Daoy (cell line): ENCODE measurements around the gene C20orf144. TPM values are rescaled to one million over a fixed set of nuclear protein-coding genes. Genes with fewer than 3 reads are reported as not detected.
"Not testable (repeated sequence)": the region's sequence is repeated elsewhere in the genome, so short reads cannot be mapped to it uniquely, and the experiment has no call there.

Experiments used
- DNase-seq: peaks from one replicate; pipeline ENCODE4 v3.0.0-alpha.2; 2015; ENCODE audit warnings: low read depth
- total RNA-seq: library from RNA; depleted of rRNA; stranded (reverse); fragments of >200 nt; shearing (Covaris generic); gene quantifications from 2 replicates; pipeline ENCODE4 v1.2.3, GENCODE V29; 2014; rRNA removed

C20orf144 gene
- total RNA-seq = not detected in 2 replicates

DNA sequence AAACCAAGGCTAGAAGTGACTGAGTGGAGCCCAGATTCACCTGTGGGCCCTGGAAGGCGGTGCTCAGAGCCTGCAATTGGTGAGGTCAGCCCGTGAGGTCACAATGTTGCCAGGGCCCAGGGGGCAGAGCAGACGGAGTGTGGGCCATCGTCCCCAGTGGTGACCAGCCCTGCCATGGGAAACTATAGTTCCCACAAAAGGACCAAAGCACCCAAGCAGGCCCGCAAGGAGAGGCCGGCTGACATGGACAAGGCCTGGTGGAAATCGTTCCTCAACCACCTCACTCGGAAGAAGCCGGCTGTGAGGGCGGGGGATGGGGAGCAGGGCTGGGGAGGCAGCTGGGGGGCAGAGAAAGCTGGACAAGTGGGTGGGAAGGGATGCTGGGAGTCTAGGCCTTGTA lies at the start of gene C20orf144:
Gene C20orf144 (plus strand): TSS at position 156 of the 400 bp plus-strand sequence. CDS start 19 bp downstream, at position 175.
- no peak for DNase-seq

DNA sequence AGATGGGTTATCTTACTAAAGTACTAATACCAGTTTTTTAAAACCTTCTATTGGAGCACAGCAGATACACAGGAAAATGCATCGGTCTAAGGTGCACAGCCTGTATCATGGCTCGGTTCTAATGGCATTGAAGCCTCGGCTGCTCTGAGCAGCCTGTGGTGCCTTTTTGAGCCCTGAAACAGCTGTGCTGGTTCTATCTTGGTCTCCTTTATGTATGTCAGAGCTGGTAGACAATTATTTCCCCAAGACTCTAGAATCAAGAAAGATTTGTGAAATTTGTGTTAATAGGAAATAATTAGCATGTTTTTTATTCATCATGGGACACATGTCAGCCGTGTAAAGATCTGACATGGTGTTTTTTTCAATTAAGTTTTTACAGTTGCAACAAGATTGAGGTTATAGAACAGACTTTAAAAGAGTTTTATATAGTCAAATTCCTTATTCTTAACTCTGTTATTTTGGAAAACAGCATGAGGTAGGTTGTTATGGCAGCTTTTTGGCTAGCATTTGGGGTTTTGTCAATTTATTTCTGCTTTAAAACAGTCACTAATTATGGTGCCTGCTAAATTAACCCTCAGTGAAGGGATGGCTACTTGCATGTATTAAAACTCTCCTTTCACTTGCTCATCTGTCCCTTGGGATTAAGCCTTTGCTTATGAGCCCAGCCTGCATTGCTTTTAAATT lies 40.3 kb upstream of the C20orf144 start:
- no peak for DNase-seq

DNA sequence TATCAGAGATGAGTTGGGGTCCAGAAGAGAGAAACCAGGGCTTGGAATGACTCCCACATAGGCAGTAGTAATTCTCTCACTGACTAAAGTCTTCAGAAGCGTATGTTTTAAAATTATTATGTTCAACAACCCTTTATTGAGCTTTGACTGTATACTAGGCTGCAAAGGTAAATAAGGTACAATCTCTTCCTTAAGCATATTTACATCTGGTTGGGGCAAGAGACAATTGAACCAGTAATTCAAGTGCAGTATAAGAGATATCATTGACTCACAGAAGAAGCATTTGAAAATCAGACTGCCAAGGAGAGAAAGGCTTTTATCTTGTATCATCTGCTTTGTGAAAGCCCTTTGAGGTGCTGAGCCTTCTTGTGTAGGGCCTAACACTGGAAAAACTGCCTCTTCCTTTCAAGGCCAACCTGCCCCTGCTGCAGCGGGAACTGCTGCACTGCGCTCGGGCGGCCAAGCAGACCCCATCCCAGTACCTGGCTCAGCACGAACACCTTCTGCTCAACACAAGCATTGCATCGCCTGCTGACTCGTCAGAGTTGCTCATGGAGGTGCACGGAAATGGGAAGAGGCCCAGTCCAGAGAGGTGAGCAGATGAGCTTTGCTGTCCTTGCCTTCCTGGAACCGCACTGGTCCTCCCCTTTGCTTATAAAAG lies 39.3 kb upstream of the C20orf144 start:
- DNase-seq = no peak

DNA sequence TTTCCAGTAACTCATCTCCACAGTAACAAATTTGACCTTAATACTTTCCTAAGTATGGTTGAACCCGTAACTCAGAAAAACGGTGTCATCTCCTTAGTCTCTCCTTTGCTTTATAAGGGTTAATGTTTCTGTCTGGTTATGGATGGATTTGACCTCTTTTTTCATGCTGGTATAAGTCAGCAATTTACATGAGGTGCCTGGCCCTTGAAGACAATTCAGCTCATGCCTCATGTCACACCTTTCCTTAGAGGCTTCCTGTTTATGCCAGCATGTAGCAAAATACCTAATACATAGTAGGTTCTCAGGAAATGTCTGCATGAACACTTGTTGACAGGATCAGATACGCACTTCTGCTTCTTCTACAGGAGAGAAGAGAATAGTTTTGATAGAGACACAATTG lies 37.7 kb upstream of the C20orf144 start:
- no peak for DNase-seq

DNA sequence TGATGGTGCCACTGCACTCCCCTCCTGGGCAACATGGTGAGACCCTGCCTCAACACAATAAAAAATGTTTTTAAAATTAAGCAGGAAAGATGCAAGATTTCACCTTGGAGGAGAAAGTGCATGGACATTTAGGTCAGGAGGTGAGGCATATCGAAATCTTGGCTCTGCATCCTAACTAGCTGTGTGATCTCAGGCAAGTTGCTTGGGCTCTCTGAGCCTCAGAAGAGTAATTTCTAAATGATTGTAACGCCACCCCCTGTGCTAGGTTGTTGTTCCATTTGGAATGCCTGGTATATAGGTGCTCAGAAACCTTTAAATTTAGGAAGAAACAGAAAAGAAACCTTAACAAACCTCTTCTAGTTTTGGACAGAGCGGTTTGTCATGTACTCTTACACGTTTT lies 35.9 kb upstream of the C20orf144 start:
- no peak for DNase-seq

DNA sequence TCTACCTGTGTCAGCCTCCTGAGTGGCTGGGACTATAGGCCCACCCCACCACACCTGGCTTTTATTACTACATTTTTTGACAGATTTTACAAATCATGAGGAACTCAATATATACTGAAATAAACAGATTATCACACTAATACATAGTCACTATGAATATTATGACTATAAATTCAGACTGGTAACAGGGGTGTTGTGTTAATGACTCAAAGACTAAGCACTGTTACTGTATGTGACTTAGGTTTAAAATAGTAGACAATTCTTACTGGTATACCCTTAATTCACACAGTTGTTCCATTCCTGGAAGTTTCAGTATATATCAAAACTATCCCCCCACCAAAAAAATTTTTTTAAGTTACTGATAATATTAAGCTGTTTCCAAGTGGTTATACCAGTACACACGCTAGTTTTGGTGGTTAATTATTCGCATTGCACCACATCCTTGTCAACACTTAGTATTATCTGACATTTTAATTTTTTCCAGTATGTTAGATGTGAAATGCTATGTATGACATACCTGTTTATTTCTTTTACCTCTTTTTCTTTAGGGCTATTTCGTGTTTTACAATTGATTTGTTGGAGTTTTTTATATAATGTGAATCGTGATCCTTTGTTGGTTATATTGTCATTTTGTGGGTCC lies 34.4 kb upstream of the C20orf144 start:
- DNase-seq = no peak

DNA sequence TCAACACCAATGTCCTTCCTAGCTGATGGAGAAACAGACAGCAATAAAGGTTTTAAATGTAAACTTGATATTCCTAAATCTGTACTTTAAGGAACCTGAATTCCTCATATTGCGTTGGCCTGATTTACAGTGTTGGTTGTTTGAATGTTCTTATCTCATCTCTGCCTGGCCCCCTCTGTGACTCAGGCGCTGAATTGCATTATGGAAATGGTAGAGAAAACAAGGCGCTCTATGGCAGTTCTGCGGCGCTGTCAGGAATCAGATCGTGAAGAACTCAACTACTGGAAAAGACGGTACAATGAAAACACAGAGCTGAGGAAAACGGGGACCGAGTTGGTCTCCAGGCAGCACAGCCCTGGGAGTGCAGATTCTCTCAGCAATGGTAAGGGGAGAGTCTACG lies 32.6 kb upstream of the C20orf144 start:
- DNase-seq = no peak

DNA sequence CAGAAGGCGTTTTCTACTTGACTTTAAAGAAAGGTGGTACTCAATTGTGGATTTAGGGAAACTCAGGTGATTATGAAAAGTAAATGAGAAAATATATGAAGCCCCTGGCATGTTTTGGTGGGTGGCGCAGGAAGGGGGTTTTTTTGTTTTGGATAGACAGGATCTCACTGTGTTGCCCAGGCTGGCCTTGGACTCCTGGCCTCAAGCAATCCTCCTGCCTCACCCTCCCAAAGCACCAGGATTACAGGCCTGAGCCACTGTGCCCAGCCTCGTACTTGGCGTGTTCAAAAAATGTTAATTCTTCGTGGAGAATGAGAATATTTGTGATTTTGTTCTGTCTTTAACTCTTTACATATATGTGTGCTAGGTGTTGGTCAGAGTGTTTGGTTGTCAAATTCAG lies 32.1 kb upstream of the C20orf144 start:
- DNase-seq = no peak

DNA sequence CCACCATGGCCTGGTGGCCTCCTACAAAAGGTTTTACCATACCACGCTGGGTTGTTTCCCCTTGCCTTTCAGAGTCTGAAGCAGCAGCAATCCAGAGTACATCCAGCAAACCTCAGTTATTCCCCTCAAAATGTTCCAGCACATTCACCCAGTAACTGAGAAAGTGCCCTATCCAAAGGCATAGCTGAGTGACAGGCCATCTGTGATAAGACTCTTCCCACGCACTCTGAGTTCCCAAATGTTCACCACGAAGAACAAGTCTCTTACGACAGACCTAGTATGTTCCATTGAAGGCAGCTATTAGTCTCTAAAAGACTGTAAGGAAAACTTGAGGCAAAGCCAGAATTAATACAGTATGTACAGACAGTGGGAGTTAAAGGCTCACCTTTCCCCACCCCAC lies 31.6 kb upstream of the C20orf144 start:
- DNase-seq = no peak

DNA sequence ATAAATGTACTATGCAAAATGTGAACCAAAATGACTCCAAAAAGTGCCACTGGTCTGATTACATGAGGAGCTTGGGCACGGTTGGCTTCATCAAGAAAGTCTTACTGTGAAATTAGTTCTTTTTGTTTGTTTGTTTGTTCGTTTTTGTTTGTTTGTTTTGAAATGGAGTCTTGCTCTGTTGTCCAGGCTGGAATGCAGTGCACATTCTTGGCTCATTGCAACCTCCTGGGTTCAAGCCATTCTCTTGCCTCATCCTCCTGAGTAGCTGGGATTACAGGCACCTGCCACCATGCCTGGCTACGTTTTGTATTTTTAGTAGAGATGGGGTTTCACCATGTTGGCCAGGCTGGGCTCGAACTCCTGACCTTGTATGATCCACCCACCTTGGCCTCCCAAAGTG lies 30.2 kb upstream of the C20orf144 start:
- not testable (repeated sequence) for DNase-seq

DNA sequence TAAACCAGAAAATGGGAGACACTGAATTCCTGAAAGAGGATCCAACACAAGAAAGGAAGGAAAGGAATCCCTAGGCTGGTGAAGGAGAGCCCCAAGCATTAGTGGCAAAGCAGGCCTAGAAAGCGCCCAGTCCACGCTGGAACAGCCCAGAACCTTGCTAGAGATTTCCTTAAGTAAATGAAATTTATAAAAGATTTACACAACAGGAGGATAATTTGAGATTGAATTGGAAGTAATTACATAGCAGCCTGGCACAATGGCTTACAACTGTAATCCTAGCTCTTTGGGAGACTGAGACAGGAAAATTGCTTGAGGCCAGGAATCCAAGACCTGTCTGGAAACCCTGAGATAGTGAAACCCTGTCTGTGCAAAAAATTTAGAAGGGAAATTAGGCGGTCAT lies 26.8 kb upstream of the C20orf144 start:
- no peak for DNase-seq

DNA sequence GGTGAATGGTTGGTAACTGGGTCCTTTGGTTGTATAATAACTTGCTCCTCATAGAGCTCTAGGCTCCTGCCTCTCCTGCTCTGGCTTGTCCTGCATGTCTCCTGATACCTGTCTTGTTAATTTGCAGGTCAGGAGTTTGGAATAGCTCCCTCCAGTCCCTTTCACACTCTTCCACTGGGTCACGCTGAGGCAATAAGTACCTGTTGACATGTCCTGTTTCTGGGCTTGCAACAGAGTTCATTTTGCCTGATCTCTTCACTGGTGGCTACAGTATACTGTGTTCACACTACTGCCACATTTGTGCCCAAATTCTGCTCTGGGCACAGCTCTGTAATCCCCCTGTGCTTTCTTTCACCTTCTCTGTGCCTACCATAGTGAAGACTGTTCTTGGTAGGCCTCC lies 25.4 kb upstream of the C20orf144 start:
- no peak for DNase-seq

DNA sequence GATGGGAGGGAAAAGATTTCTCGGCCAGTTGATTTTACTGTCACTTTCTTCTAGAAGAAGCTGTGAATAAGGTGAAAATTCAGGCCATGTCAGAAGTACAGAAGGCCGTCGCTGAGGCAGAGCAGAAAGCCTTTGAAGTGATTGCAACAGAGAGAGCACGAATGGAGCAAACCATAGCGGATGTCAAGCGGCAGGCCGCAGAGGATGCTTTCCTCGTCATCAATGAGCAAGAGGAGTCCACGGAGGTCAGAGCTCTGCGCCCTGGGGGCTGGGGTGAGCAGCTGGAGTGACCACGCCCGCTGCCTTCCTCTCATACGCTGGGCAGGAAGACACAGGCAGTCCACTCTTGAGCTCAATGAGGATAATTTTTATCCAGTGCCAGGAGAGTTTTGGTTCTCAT lies 21.8 kb upstream of the C20orf144 start:
- DNase-seq = no peak

DNA sequence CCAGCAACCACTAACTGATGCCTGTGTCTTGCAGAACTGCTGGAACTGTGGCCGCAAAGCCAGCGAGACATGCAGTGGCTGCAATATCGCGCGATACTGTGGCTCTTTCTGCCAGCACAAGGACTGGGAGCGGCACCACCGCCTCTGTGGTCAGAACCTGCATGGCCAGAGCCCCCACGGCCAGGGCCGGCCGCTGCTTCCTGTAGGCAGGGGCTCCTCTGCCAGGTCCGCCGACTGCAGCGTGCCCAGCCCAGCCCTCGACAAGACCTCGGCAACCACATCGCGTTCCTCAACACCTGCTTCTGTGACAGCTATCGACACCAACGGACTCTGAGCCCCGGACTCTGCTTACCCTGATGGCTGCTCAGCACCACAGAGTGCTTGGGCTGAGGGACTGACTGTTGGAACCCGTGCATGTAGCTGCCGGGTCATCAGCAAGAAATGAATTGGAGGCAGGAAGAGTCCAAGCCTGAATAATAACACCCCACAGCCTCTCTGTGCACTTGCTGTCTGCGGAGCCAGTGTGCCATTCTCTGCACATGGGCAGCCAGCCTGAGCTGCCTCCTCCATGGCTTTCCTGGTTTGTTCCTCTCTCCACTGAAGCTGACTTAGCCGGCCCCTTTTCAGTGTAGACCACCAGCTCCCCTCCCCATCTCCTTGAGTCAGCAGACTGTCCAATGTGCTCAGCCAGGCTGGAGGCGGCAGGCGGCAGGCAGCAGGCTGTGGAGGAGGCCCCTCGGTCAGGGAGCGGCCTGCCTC lies 17.6 kb upstream of the C20orf144 start:
- no peak for DNase-seq

DNA sequence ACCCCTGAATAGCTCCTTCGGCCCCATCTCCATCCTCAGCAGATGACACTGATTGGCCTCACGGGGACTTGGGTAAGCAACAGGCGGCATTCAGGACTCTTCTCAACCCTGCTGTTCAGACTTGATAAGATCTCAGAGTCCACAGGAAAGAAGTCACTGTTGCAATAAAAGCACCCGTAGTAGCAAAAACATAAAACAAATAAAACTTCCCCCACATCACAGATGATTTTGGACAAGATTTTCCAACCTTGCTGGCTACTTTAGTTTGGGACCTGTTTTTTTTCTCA lies 17.1 kb upstream of the C20orf144 start:
- DNase-seq = no peak

DNA sequence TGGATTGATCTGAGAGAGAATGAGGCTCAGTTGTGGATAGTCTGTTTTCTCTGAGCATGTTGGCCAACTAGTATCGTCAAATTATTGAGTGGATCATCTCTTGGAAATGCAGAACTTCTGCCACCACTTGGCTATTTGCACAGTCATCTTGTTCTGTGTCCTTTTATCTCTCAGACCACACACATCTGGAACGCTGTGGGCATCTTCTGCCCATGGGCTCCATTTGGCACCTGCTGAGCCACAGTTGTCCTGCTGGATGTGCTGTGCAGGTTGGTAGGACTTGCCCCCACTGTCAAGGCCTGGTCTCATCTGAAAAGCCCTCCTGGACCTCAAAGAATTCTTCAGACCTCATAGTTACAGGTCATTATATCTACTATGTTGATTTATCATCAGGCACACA lies 16.7 kb upstream of the C20orf144 start:
- no peak for DNase-seq

DNA sequence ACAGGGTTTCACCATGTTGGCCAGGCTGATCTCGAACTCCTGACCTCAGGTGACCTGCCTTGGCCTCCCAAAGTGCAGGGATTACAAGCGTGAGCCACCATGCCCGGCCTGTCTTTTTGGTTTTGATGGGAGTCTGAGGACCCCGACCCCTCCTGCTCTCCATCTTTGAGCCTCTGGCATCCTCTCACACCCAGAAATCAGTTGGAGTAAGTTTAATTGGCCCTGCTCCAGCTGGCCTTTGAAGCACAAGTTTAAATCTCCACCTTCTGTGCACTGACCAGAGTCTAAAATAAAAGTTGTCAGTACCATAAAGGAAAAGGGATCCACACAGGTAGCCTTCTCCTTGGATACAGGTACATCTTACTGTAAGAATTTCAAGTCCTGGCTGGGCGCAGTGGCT lies 15.9 kb upstream of the C20orf144 start:
- no peak for DNase-seq

DNA sequence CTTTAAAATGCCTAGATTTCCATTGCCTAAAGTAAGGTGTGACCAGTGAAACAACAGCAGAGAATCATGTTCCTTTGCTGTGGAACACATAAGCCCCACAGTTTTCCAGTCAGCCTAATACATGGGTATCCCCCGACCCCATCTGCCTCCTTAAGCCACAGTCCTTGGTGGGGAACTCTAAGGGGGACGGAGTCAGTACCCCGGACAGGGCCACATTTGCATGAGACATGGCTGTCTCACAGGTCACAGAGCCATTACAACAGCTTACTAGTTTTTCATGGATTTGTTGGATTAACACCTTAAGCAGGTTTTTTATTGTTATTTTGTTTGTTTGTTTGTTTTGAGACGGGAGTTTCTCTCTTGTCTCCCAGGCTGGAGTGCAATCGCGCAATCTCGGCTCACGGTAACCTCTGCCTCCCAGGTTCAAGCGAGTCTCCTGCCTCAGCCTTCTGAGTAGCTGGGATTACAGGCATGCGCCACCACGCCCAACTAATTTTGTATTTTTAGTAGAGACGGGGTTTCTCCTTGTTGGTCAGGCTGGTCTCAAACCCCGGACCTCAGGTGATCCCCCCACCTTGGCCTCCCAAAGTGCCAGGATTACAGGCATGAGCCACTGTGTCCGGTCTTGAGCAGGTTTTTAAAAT lies 15.0 kb upstream of the C20orf144 start:
- DNase-seq = not testable (repeated sequence)

DNA sequence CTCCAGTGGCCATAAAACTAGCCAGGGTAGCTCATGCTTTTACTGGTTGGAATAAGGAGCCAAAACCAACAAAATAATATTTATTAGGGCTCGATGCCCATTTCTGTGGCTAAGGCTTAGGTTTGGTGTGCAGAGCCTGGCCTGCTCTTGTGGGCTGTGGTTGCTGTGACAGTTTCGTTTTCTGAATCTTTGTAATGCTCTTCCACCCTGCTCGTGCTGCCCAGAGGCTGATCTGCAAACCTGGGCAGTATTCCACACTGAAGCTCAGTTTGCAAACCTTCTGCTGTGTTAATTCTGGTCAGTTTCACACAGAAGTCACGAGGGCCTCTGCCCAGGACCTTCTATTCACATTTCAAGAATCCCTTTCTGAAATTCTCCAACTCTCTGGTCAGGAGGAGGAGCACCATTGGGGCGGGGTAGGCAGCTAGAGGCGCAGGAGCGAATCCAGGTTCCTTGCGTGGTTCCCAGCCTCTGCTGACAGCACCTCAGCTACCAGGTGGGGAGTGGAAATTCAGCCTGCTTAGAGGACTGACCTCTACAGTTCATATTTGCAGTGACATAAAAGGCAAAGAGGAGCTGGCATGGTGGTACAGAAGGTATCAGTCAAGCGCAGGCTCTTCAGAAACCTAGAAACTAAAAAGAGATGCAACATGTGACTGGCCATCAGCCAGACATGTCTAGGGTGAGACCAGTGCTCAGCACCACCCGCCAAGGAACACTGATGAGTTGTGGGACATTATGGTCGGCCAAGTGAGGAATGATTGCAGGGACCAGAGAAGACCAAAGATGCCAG lies 14.3 kb upstream of the C20orf144 start:
- peak; percentile 80 for DNase-seq

DNA sequence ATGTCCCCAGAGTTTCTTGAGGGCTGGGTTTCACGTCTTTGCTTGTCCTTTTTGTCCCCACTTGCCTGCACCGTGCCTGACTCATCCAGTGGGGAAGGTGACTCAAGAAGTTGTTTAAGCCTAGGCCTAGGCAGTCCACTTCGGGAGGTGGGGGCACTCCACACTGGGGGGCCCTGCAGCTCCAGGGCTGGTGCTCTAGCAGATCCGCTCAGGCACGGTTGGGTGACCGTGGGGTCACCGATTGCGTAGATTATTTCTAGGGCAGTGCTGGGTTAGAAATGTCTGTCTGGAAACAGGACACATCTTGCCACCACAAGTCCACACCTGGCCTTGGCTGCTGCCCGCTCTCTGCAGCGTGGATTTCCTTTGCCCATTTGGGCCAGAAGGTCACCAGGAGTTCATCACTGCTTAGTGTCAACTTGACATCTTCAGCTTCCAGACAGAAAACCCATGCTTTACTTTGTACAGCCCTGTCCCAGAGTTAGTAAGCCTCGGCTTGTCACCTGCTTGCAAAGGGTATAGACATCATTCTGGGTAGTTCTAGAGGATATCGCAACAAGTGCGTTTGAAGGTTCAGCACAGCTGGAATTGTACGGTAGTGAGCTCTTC lies 13.6 kb upstream of the C20orf144 start:
- DNase-seq = no peak

DNA sequence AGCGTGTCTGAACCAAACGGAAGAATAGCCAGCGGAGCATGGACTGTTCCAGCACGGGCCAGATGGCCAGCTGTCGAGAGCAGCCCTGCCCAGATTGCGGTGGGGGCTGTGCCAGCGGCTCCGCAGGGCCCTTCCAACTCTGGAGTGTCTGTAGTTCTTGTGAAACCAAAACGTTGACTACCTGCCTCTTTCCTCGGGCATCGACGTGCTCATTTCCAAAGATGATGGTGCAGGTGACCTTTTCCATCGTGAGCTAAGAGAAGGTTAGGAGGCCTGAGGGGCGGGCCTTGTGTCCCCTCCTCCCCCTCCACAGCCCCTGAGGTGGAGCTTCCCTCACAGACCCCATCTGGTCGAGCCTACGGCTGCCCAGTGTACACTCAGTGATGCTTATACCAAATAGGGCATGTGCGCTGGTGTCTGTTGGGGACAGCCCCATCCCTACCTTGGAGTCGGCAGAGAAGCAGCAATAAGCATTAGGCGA lies 12.9 kb upstream of the C20orf144 start:
- DNase-seq = no peak
